LNCaP clone FGC (cell line): ENCODE measurements around the gene RIT2.

Experiments
- DNase-seq: peaks from one replicate; pipeline ENCODE4 v3.0.0-alpha.2; 2011; ENCODE audit warnings: low read depth
- H3K4me3 ChIP-seq: 2 replicates; pipeline ENCODE4 v1.5.1; 2011; ENCODE audit warnings: mild to moderate bottlenecking, low read depth, low read length, control low read depth
- TF ChIP-seq, protein P1 (sequence below): IDR thresholded peaks from 2 replicates; pipeline ENCODE4 v1.5.1; 2012; ENCODE audit warnings: mild to moderate bottlenecking; ENCODE audit not compliant: control insufficient read depth, insufficient read depth; ENCODE audit errors: extremely low read depth

Gene RIT2

DNA sequence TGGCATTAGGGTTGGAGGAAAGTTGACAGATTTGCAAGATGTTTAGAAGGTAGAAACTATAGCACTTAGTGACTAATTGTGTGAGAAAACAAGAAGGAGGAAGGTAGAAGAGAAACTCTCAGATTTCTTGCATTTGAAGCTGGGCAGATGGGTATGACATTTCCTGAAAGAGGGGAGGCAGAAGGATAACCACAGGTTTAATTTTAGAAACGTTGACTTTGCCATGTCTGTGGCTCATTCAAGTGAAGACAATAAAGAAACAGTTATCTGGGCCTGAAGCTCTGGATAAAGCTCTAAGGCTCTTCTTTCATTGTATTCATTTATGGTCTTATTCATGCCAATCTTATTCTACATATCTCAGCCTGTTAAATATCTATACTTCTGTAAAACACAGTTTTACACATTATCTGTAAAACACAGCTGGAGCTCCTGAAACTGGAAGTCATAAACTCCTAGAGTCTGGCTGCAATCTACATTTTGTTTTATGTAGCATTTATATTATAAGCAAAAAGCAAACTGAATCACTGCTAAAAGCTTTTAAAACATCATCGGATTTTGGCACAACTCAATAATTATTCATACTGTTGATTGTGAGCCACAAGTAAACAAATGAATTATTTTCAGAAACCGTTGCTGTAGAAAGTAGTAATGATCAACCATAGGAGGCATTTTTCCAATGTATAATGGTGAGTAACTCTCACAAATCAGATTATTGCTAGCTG lies 138.5 kb downstream of the RIT2 start:
- TF ChIP-seq, protein P1, sequence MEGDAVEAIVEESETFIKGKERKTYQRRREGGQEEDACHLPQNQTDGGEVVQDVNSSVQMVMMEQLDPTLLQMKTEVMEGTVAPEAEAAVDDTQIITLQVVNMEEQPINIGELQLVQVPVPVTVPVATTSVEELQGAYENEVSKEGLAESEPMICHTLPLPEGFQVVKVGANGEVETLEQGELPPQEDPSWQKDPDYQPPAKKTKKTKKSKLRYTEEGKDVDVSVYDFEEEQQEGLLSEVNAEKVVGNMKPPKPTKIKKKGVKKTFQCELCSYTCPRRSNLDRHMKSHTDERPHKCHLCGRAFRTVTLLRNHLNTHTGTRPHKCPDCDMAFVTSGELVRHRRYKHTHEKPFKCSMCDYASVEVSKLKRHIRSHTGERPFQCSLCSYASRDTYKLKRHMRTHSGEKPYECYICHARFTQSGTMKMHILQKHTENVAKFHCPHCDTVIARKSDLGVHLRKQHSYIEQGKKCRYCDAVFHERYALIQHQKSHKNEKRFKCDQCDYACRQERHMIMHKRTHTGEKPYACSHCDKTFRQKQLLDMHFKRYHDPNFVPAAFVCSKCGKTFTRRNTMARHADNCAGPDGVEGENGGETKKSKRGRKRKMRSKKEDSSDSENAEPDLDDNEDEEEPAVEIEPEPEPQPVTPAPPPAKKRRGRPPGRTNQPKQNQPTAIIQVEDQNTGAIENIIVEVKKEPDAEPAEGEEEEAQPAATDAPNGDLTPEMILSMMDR: no peak
- no peak overlapping the region for H3K4me3 ChIP-seq
- no peak for DNase-seq

DNA sequence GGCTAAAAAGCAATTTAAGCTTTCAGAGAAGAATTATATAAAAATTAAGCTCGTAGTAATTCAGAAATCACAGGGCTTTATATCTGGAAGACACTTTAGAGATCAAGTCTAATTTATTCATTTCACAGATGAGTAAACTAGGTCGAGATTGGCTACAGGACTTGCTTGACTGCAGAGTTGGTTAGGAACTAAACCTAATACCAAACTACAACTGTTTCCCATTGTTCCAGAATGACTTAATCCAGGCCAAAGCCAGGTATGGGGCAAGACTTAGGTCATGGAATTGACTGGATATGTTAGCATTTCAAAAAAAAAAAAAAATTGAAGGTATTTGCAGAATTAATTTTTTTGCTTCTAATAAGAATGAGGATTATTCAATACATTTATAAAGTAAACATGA lies 146.1 kb downstream of the RIT2 start:
- no peak overlapping the region for H3K4me3 ChIP-seq
- TF ChIP-seq, protein P1: no peak
- DNase-seq: no peak

GRCh38 chr18:42961298-42961697 lies 154.2 kb downstream of the RIT2 start:
- no peak overlapping the region for H3K4me3 ChIP-seq
- DNase-seq: no peak
- TF ChIP-seq, protein P1: no peak

DNA sequence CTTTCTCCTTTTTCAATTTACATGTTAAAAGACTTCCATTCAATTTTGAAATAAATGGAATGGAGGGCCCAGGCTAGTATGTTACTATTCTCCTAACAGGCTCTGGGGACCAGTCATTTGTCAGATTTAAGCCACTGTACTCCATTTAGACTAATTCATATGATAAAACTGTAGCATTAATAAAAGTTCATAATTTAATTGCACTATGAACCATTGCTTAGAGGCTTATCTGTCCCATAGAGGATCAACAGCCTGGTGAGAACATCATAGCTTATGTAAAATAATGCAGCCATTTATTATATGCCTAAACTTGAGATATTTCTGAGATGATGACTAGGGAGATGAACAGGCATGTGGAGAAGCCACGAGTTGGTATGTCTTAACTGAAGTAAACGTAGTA lies 156.0 kb downstream of the RIT2 start:
- no peak for DNase-seq
- TF ChIP-seq, protein P1: no peak
- no peak overlapping the region for H3K4me3 ChIP-seq

DNA sequence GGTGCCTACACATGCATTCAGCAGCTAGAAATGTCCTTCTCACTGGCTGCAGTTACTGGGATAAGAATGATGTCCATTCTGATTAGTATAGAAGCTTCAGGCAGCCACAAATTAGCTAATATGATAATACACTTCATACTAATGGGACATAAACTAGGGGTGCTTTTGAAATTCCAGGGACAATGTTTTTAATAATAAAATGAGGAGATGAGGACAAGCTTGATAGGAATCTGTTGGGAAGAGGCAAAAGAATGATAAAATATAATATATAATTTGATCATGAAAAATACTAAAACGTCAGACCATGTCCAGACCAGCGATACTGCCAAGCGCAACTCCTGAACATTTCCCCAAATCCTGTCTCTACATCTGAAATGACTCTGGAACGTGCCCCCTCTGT lies 157.1 kb downstream of the RIT2 start:
- no peak for DNase-seq
- TF ChIP-seq, protein P1: no peak
- no peak overlapping the region for H3K4me3 ChIP-seq

- no peak for DNase-seq
- TF ChIP-seq, protein P1: no peak
- H3K4me3 ChIP-seq: no peak overlapping the region
These were observed 159.2 kb downstream of the RIT2 start for GRCh38 chr18:42956287-42956686.

DNA sequence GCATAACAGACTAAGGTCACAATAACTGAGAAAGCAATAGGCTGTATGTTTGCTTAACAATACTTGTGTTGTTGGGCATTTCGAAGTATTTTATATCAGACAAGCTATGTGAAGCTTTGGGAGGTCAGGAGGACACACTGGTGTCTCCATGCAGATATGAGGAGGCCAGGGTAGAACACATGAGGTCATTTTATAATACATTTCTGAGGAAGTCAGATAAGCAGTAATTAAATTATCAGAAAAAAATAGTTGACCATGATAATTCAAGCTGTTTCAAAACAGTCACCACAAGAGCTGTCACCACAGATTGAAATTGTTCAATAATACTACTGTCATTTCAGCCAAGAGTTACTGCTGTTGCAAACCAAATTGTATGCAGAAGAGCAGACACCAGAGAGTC lies 160.6 kb downstream of the RIT2 start:
- DNase-seq: no peak
- H3K4me3 ChIP-seq: no peak overlapping the region
- TF ChIP-seq, protein P1: no peak
